COLO829 (cell line): ENCODE data around the gene SLC1A7.

Experiments
- DNase-seq: peaks from one replicate; pipeline ENCODE4 v3.0.0; 2012; ENCODE audit warnings: low spot score

Gene SLC1A7

DNA sequence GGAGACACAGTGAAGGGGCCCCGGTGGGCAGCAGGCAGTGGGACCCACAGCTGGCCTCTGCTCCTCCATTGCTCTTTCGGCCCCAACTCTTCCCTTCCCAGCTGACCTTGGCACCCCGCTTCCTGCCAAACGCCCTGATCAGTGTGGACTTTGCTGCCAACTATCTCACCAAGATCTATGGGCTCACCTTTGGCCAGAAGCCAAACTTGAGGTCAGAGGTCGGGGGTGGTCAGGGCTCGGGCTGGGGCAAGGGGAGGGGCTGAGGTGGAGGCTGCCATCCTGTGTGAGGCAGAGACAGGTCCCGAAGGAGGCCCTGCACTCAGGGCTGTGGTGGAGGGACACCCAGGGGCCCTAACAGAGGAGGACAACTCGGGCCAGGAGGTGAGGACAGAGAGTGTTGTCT is 66.7 kb downstream of the SLC1A7 start:
- no peak for DNase-seq

DNA sequence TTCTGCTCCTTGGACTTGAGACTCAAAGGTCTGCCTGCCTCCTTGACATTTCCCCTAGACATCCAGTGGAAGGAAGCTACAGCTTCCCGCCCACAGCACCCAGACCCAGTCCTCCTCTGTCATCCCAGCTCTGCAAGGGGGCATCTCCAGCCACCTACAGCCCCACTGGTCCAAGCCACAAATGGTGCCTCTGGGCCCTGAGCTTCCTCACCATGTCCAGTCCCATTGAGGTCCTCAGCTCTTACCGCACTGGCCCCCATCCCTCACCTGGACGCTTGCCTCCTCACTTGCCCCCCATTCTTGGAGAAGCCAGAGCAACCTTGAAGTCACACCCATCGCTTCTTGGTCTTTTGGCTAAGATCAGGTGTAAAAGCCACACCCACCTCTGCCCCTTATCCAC is 67.2 kb downstream of the SLC1A7 start:
- no peak for DNase-seq

DNA sequence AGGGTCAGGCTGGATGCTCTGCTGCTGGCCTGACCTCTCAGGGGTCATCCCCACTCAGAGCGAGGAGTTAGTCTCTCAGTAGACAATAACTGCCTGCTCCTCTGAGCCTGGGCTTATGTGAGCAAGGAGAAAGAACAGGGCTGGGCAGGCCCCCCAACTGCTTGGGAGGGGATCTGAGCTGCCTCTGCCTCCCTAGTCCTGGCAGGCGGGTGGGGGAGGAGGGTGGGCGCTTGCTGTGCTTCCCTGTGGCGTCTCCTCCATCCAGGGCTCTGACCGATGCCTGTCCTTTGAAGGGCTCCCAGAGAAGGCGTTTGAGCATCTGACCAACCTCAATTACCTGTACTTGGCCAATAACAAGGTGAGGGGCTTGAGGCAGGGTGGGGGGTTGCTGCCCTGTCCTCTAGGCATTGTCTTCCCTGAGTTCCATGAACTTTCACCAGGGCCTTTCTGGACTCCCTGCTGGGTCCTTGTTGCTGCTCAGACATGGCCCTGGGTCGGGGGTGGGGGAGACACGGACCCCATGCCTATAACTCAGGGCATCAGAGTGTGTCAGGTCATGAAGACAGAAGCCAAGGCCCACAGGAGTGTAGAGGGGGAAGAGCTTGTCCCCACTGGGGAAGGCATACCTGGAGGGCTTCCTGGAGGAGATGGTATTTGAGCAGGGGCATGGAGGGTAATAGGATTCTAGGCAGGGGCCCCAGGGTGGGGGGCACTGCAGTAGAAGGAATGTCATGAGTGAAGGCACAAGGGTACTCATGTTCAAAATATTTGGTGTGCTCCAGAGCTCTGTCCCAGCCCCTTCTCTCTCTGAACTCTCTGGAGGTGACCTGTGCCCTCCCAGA is 67.9 kb downstream of the SLC1A7 start:
- no peak for DNase-seq

DNA sequence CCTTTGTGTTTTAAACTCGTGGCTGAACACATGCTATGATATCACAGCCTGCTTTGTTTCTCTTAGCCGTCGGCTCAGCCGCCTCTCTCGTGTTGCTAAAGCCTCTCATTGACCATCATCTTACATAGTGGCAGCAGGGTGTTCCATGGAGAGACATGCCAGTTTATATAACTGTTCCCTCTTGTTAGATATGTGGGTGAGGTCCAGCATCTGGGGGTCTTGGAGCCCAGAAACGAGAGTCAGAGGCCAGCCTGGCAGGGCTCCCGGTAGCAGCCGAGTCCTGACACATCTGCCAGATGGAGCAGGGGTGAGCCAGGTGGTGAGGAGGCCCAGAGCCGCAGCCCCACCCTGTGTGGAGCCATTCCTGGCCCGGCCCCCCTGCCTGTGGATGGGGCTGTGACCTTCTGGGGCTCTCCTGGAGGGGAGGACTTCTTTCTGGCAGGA is 68.5 kb downstream of the SLC1A7 start:
- no peak for DNase-seq

DNA sequence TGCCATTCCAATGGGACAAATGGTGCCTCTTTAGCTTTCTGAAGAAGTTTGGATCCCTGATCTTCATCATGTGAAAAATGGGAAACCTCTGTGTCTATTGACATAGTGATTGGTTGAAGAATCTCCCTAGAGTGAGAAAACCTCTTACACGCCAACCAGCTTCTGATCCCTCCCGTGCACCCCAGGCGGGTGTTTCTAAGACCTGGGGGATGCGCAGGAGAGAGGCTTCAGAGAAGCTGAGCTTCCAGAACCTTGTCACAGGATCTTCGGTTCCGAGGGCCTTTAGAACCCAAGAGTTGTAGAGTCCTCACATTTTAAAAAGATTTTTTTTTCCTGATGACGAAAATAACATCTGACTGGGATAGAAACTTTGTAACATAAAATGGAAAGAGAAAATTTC is 69.2 kb downstream of the SLC1A7 start:
- no peak for DNase-seq

DNA sequence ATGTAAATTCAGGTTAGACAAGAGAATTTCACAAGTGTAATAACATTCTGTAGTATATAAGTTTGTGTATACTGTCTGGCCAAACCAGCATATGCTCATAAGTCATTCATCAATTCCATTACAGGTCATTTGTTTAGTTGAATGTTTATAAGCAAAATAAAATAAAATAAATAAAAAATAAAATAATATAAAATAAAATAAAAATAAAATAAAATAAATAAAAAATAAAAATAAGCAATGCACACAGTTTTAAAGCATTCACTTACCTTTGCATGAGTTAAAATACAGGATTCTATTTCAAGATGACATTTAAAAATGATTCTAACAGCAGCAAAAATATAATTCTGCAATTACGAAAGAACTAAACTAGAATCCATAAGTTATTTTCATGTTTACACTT is 70.5 kb downstream of the SLC1A7 start:
- no peak for DNase-seq

DNA sequence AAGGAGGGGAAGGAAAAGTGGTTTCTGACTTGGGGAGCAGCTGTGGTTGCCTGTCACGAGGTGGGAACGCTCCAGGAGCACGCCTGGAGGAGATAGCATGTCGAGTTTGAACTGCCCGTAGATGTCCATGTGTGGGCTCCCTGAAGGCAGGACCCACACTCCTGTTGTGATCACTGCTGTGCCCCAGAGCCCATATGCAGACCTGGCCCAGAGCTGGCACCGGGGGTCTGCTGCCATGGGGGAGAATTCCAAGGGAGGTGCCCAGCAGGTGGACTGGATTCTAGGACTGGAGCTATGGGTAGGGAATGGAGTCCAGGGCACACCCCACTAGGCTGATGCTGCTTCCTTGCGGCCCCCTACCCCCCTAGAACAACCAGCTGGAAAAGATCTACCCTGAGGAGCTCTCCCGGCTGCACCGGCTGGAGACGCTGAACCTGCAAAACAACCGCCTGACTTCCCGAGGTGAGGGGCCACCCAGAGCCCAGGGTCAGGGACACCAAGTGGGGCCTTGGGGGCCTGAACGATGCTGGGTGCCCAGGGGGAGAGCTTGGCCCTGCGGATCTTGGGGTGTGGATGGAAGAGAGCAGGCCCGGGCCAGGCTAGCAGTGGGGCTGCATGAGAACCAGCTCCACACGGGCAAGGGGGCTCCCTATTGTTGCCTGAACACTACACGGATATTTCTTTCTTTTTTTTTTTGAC is 71.1 kb downstream of the SLC1A7 start:
- no peak for DNase-seq

DNA sequence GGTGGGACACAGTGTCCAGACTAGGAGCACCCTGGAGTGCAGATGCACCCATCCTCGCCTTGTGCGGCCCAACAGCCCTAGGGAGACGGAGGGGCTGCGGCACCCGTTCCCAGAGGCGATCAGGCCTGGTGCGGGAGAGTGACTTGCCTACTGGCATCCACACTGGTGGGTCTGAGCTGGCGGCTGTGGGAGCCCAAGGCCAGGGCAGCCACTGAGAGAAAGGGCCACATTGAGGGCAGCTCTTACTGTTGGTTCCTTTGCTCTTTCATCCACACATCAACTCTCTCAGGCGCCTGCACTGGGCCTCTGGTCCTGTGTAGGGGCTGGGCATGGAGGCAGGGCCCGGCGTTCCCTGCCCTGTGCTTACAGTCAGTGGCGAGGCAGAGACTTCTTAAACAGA is 71.8 kb downstream of the SLC1A7 start:
- DNase-seq, result no peak

DNA sequence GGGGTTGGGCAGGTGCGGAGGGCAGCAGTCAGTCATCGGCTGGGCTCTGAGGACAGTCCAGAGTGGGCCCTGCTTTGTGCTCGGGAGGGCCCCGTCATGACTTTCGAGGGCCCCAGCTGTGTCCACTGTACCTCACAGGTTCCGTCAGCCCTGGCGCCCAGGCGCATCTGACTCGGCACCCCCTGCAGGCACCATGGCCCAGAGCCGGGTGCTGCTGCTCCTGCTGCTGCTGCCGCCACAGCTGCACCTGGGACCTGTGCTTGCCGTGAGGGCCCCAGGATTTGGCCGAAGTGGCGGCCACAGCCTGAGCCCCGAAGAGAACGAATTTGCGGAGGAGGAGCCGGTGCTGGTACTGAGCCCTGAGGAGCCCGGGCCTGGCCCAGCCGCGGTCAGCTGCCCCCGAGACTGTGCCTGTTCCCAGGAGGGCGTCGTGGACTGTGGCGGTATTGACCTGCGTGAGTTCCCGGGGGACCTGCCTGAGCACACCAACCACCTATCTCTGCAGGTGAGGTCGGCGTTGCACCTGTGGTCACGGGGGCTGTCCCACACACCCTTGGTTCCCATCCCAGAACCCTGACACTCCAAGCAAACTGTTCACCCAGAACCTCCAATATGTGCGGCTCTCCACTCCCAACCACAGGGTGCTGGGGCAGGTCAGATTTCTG is 72.6 kb downstream of the SLC1A7 start:
- DNase-seq, result no peak

DNA sequence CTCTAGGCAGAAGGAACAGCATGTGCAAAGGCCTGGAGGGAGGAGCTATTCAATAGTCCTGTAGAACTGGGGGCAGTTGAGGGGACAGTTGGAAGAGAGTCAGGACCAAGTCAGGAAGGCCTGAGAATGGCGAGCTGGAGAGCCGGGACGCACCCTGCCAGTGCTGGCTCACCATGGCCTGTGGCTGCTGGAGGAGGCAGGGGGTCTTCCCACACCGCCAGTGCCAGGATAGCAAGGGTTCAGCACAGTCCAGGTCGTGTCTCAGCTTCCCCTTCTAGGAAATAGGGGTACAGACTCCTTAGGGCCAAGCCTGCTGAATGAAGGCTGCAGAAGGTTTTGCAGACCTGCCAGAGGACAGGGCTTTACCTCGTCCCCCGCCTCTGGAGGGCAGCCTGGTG is 73.2 kb downstream of the SLC1A7 start:
- DNase-seq, result no peak

DNA sequence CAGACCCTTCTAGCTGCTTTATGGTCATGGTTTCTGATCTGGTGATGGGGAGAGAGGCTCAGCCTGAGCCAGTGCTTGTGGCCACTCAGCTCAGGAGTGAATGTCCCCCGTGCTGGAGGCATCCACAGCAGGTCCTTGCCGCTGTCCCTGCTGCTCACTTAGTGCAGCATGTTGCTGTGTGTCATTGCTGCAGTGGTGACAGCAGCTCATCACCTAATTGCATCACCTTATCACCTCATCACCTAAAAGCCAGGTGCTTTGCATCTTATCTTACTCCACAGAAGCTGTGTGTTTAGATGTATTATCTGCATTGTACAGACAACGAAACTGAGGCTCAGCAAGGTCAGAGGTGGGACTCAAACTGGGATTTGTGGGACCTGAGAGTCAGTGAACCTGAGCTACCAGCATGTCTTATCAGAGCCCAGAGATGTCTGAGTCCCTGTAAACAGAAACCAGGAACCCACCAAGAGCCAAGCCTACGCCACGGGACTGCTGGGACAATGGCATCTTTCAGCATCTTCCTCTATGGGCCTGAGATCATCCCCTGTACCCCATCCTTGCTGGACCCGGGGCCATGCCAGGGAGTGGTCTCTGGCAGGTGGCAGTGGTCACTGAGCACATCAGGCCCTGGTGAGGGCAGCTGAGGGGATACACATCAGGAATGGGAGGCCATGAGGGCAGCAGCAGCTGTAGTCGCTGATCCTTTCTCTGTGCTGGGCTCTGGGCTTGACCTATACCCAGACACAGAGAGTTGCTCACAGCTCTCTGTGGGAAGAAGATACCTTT is 73.9 kb downstream of the SLC1A7 start:
- DNase-seq, result no peak

DNA sequence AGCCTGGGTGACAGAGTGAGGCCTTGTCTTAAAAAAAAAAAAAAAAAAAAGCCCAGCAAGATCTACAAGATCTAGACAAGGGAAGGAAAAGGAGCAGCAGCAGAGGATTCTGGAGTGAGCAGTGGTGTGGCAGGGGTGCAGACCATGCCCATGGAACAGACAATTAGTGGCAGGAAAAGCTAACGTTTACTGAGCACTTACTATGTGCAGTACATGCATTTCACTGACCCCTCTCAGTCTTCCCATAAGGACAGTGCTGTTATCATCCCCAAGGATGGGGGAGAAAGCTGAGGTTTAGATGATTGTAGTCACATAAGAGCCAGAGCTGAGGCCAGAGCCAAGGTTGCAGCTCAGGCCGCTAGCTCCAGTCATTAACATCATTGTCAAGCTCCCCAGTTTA is 74.6 kb downstream of the SLC1A7 start:
- no peak for DNase-seq

DNA sequence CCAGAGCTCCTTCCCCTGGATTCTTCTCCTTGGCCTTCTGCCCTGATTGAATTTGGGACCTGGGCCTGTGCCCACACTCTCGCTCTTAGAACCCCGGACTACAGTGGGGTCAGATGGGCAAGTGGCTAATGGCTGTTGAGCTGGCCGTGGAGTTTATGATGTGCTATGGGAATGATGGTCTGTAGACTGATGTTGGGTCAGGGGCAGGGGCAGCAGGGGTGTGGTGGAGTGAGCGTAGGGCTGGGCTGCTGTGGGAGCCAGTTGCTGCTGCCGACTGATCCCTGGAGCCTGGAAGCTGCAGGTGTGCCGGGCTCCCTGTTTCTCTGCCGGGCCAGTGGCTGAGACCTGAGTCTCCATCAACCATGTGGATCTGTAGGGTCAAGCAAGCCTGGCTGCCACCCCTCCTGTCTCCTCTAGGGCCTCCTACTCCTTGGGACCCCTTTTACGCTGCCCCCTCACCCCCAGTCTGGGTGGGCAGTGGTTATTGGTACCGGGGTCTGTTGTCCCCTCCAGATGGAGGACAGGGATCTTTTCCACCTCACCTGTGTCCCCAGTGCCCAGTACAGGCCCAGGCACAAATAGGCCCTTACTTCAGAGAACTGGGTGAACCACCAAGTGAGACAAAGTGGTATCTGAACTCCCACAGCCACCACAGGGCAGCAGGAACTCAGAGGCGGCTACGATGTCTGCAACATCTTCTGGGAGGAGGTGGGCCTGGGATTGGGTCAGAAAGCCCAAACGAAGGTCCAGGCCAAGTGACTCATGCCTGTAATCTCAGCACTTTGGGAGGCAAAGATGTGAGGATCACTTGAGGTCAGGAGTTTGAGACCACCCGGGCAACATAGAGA is 75.3 kb downstream of the SLC1A7 start:
- DNase-seq, result no peak

DNA sequence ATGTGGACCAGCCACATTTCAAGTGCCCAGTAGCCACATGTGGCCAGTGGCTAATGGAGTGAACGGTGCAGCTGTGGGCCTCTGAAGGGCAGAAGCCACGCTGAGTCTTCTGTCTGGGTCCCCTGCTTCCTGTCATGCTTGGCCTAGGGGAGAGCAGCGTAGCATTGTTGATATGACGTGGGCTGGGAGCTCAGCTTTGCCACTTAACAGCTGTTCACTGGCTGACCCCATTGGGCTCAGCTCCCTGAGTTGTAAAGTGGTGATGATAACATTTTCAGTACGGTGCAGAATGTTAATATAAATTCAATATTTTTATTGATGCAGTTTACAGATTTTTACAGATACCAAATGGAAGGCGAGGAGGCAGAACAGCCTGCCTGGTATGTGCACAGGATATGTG is 76.0 kb downstream of the SLC1A7 start:
- DNase-seq, result no peak

DNA sequence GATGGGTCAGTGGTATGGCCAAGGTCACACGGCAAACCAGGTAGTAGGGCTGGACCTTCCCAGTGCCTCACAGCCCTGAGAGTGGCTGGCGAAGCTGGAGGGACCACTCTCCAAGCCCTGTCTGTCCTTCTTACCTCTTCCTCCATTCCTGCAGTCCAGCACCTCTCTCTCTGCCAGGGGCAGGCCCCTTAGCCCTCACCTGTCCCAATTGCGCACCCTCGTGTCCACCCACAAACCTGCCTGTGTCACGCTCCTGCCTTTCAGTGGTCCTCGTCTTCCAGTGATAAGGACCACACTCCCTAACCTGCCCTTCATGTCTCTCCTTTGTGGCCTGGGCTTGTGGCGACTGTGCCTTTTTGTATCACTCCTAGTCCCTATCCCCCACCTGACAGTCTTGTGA is 77.0 kb downstream of the SLC1A7 start:
- DNase-seq, result no peak

DNA sequence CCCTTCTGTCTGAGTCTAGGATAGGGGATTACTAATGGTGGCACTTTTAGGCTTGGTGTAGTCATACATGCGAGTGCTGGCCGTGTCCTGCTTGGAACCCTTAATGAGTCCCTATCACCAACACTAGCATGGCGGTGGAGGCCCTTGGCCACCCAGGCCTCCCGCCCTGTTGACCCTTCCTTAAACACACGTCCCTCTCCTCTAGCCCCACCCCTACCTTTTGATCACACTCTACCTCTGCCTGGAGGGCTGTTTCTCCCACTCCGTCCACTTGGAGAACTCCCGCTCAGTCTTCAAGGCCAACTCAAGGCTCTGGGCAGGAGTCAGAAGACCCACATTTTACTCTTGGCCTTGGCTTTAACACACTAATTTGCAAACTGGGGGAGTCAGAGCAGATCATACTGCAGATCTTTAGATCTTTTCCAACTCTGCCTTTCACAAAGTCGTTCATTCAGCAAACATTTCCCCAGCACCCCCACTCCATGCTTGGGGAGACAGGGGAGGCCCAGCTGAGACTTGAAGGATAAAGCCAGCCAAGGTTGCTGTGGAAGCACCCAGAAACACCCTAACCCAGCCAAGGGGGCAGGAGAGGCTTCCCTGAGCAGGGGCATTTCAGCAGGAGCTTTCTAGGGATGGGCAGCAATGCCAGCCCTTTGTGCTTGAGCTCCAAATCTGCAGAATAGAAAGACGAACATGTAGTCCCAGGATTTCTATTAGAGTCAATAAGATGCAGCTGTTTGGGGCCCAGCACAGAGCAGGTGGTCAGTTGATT is 78.5 kb downstream of the SLC1A7 start:
- DNase-seq, result no peak

DNA sequence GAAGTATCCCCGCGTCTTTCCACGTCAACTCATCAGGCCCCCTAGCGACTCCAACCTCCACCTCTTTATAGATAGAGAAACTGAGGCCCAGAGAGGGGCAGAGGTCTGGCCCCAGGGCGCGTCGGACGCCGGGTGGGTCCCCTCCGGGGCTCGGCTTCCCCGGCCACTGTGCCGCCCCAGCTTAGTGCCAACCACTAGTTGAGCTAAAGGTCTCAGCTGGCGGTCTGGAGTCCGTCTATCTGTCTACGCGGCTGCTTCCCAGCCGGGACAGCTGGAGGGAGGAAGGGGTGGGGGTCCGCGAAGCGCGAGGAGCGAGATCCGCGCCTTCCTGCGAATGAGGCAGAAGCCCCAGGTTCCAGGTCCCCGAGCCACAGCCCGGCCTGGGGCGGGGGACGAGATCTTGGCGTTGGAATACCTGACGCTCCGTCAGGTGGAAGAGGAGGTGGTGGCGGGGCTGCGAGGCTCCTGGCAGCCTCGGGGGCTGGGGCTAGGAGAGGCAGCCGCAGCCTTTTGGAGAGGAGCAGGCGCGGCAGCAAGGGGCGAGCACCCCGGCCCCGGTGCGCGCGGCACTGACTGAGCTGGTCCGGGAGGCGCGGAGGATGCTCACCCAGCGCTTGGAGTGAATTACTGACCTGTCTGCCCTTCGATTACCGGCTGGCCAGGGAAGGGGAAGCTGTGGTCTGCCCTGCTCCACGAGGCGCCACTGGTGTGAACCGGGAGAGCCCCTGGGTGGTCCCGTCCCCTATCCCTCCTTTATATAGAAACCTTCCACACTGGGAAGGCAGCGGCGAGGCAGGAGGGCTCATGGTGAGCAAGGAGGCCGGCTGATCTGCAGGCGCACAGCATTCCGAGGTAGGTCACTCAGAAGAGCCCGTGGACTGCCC is 79.5 kb downstream of the SLC1A7 start:
- no peak for DNase-seq

DNA sequence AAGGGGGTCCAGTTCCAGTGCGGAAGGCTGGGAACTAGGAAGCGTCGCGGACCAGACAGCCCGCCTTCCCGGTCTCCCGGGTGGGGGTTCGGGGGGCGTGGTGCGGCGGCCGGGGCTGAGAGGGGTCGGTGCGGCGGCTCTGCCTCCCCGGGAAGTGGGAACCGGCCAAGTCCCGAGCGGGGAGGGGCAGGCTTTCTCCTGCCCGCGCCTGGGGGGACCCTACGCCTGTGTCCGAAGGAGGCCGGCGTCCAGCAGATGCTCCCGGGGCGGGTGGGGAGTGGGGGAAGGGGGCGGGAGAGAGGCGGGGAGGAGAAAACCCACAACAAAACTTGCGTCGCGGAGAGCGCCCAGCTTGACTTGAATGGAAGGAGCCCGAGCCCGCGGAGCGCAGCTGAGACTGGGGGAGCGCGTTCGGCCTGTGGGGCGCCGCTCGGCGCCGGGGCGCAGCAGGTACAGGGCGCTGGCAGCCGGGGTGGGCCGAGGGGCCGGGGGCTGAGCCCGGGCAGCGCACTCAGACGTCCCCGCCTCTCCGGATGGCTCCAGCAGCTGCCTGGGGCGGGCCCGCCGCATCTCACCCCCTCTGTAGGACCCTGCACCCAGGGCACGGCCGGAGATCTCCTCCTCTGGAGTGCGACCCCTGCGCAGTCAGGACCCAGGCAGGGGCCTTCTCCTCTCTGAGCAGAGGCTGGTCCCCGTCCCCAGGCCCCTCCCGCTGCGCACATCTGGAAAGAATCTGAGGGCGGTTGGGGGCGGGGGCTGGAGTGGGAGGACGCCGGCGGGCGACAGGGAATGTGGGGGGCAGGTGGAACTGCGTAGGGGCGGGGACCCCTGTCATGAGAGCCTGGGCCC is 80.4 kb downstream of the SLC1A7 start, which contains the start of gene PODN:
Gene PODN (plus strand): TSS at position 355 of the 849 bp plus-strand sequence. CDS start 7,643 bp downstream, outside the sequence.
- DNase-seq, result no peak
